ENCODE results near the gene SMCO2. TPM values are rescaled to one million over a fixed set of nuclear protein-coding genes. Genes with fewer than 3 reads are reported as not detected.

The SMCO2 gene
- total and polyA plus RNA-seq, 7 donors: 0.15 TPM; not detected in 6

DNA sequence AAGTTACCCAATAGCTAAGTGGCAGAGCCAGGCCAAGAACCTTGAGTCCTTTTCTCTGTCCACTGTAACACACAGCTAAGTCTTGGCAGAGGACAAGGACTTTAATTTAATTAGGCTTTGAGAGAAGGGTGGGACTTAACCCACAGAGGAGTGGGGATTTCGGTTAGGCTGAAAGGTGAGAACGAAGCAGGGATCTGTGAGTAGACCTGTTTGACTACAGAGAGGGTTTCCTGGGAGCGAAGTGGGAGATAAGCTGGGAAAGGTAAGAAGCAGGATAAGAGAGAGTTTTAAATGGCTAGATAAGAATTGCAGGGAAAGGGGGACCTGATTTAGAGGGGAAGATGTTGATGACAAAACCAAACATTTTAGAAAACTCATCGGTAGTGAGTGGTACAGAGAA lies 75.4 kb downstream of the SMCO2 start:
- Histone ChIP-seq H3K36me3 (no peaks in the 10 kb centered on the region), H3K4me1 (peaks cover 0 to 19% (median 7%) of the 10 kb centered on the region in 4 donors), H3K27ac (peak overlapping the region in 2 of 4 donors; percentile 23 to 87), H3K4me3 (no peak overlapping the region), H3K9me3 (no peaks in the 10 kb centered on the region), H3K27me3 (no peaks in the 10 kb centered on the region)
- no peak for DNase-seq
- WGBS, 2 donors: 96 to 97% methylated on average over 4 of the region's 4 CpGs
- no peak for TF ChIP-seq POLR2AphosphoS5 (IDR thresholded peaks at IDR 0.05)
- TF ChIP-seq EP300 (IDR thresholded peaks at IDR 0.05): no peak
- TF ChIP-seq, protein P1, sequence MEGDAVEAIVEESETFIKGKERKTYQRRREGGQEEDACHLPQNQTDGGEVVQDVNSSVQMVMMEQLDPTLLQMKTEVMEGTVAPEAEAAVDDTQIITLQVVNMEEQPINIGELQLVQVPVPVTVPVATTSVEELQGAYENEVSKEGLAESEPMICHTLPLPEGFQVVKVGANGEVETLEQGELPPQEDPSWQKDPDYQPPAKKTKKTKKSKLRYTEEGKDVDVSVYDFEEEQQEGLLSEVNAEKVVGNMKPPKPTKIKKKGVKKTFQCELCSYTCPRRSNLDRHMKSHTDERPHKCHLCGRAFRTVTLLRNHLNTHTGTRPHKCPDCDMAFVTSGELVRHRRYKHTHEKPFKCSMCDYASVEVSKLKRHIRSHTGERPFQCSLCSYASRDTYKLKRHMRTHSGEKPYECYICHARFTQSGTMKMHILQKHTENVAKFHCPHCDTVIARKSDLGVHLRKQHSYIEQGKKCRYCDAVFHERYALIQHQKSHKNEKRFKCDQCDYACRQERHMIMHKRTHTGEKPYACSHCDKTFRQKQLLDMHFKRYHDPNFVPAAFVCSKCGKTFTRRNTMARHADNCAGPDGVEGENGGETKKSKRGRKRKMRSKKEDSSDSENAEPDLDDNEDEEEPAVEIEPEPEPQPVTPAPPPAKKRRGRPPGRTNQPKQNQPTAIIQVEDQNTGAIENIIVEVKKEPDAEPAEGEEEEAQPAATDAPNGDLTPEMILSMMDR (IDR thresholded peaks at IDR 0.05): no peak
- TF ChIP-seq POLR2A (IDR thresholded peaks at IDR 0.05): no peak
- intact Hi-C loops (cut with DNase I): loop anchor here (5.0 to 10.0 kb wide), 2 partner anchors 85 to 93 kb away; no protein-coding TSS in a partner anchor

DNA sequence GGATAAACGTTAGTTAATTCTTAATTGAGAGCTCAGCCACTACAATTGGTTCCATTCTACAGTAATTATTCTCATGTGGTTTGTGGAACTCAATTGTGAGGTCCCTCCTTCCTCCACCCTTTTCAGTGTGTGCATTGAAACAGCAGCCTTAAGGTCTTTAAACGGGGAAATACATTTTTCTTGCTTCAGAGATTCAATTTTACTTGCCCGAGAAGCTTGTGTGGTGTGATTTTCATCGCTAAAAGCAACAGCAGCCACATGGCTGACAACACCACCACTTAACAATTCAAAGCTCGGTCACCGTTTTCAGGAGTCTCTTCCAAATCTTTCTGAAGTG lies 76.7 kb downstream of the SMCO2 start:
- TF ChIP-seq, protein P1 (IDR thresholded peaks at IDR 0.05): no peak
- TF ChIP-seq POLR2AphosphoS5 (IDR thresholded peaks at IDR 0.05) (no peak), EP300 (IDR thresholded peaks at IDR 0.05) (no peak), POLR2A (IDR thresholded peaks at IDR 0.05) (no peak)
- DNase-seq: no peak
- peak overlapping the region; percentile 86 to 88 (median 87) for H3K27ac ChIP-seq
- intact Hi-C loops (cut with DNase I): loop anchor here (5.0 to 10.0 kb wide), 2 partner anchors 86 to 92 kb away; no protein-coding TSS in a partner anchor
- H3K27me3 ChIP-seq: no peaks in the 10 kb centered on the region
- peaks cover 0 to 19% (median 7%) of the 10 kb centered on the region in 4 donors for H3K4me1 ChIP-seq
- peak overlapping the region; percentile 47 to 73 (median 69) for H3K4me3 ChIP-seq
- 1% methylated on average over 6 of the region's 6 CpGs for WGBS, 2 donors
- H3K36me3 ChIP-seq: no peaks in the 10 kb centered on the region
- H3K9me3 ChIP-seq: no peaks in the 10 kb centered on the region

DNA sequence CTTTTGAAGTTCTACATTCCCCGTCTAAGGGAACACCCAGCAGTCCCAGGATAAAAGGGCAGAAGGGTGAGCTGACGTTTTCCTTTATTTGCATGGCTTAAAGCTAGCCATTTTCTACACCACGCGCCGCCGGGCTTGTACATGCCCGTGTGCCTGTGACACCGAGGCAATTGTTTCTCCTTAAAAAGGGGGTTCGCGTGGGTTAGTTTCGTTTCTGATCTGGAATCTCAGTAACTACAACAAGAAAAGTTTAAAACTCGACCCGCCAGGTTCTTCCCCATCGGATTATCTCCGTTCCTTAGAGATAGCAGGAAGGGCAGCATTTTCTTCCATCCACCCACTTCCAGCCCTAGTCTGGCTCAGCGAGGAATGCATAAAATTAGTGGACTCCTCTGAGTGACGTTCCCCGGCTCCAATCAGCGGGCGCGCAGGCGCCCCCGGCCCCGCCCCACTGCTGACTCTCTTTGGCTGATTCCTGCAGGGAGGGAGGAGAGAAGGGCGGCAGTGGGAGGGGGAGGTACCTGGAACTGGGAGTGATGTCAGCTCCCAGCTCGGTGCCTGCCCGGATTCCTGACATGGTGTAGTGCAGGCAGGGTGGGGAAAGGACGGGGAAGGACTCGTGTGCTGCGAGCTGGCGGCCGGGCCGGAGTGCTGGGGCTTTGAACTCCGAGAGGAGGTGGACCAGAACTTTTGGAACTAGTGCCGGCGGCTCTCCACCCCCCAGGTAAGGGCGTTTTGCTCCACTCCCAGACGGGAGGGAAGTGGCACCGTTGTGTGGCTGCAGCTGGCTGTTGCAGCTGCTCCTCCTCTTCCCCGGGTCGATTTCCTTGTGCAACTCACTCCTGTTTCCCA lies 77.3 kb downstream of the SMCO2 start, which contains the start of gene PPFIBP1:
Gene PPFIBP1, plus strand, starts transcription at position 565 of the 852 bp plus-strand sequence. CDS start 109,191 bp downstream, outside the sequence.
- peak; percentile 85 to 98 (median 90) for TF ChIP-seq POLR2AphosphoS5 (IDR thresholded peaks at IDR 0.05)
- TF ChIP-seq, protein P1 (IDR thresholded peaks at IDR 0.05): peak in 1 of 4 experiments; percentile 24
- no peak for TF ChIP-seq EP300 (IDR thresholded peaks at IDR 0.05)
- peak; percentile 70 to 74 for TF ChIP-seq POLR2A (IDR thresholded peaks at IDR 0.05)
- H3K4me1 ChIP-seq: peaks cover 0 to 19% (median 7%) of the 10 kb centered on the region in 4 donors
- H3K27ac ChIP-seq: peak within 1 kb of the TSS; percentile 86 to 88 (median 87)
- 0% methylated on average over 41 of the region's 41 CpGs for whole genome bisulfite sequencing, 2 donors
- H3K36me3 ChIP-seq: no peaks in the 10 kb centered on the region
- peak; percentile 99 for DNase-seq
- no peaks in the 10 kb centered on the region for H3K9me3 ChIP-seq
- peak within 1 kb of the TSS; percentile 47 to 73 (median 69) for H3K4me3 ChIP-seq
- intact Hi-C loops (cut with DNase I): loop anchor here (2.0 to 10.0 kb wide), 3 partner anchors 87 to 129 kb away; no protein-coding TSS in a partner anchor
- no peaks in the 10 kb centered on the region for H3K27me3 ChIP-seq

DNA sequence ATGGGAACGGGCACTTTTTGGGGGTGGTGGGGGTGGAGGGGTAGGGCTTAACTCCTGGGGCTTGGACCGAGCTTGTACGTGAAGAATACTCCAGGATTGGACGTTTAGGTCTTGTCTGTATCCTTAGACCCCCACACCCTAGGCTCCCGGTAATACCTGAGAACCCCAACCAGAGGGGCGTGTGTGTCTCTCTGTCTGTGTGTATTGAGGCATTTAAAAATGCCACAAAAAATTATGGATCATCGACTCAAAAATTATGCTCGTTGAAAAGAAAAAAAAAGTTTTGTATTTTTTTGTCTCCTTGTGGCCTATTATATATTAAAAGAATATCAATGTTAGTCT lies 77.9 kb downstream of the SMCO2 start:
- WGBS, 2 donors: 0 to 1% methylated on average over 8 of the region's 8 CpGs
- Histone ChIP-seq H3K4me1 (peaks cover 0 to 19% (median 7%) of the 10 kb centered on the region in 4 donors), H3K36me3 (no peaks in the 10 kb centered on the region), H3K27ac (peak overlapping the region; percentile 86 to 88 (median 87)), H3K9me3 (no peaks in the 10 kb centered on the region), H3K4me3 (peak overlapping the region; percentile 47 to 73 (median 69)), H3K27me3 (no peaks in the 10 kb centered on the region)
- no peak for DNase-seq
- TF ChIP-seq POLR2AphosphoS5 (IDR thresholded peaks at IDR 0.05) (no peak), POLR2A (IDR thresholded peaks at IDR 0.05) (no peak), EP300 (IDR thresholded peaks at IDR 0.05) (no peak)
- TF ChIP-seq, protein P1 (IDR thresholded peaks at IDR 0.05): no peak
- intact Hi-C loops (cut with DNase I): loop anchor here (2.0 to 10.0 kb wide), 3 partner anchors 87 to 128 kb away; no protein-coding TSS in a partner anchor
